SK-N-MC (cell line): ENCODE measurements around the gene FAM53B.

Source experiments
- DNase-seq: peaks from one replicate; pipeline ENCODE4 v3.0.0-alpha.2; 2011; ENCODE audit warnings: low read depth, low spot score
- H3K27ac ChIP-seq: fragments of 200-600 bp; sonication (generic); 2 replicates; pipeline ENCODE4 v1.5.1; 2016; ENCODE audit warnings: mixed run types
- H3K36me3 ChIP-seq: fragments of 200-600 bp; sonication (generic); 2 replicates; pipeline ENCODE4 v1.6.1; 2017; ENCODE audit warnings: antibody characterized with exemption, low read length, mixed read lengths; ENCODE audit not compliant: insufficient read depth
- H3K4me3 ChIP-seq: fragments of 200-600 bp; sonication (generic); 2 replicates; pipeline ENCODE4 v1.5.1; 2016
- H3K9ac ChIP-seq: fragments of 200-600 bp; sonication (generic); 2 replicates; pipeline ENCODE4 v1.8.0; 2017; ENCODE audit warnings: mixed run types, mixed read lengths; ENCODE audit not compliant: insufficient read length
- H3K9me3 ChIP-seq: fragments of 200-600 bp; sonication (generic); 2 replicates; pipeline ENCODE4 v1.6.1; 2017; ENCODE audit warnings: low read depth, mild to moderate bottlenecking, antibody characterized with exemption, low read length, moderate library complexity, mixed read lengths
- EZH2 ChIP-seq: fragments of 200-600 bp; sonication (generic); IDR thresholded peaks from one replicate; pipeline ENCODE4 v1.6.1; 2017; ENCODE audit warnings: antibody characterized with exemption
- FOXP2 ChIP-seq: optimal IDR thresholded peaks from 2 replicates; pipeline ENCODE3; 2011; ENCODE audit warnings: mild to moderate bottlenecking, moderate library complexity; ENCODE audit not compliant: insufficient read depth; ENCODE audit errors: extremely low read length, control extremely low read depth
- POLR2AphosphoS5 ChIP-seq: IDR thresholded peaks from 2 replicates; pipeline ENCODE4 v1.6.1; 2012; ENCODE audit warnings: mild to moderate bottlenecking, low read depth, low read length, borderline replicate concordance

FAM53B gene

DNA sequence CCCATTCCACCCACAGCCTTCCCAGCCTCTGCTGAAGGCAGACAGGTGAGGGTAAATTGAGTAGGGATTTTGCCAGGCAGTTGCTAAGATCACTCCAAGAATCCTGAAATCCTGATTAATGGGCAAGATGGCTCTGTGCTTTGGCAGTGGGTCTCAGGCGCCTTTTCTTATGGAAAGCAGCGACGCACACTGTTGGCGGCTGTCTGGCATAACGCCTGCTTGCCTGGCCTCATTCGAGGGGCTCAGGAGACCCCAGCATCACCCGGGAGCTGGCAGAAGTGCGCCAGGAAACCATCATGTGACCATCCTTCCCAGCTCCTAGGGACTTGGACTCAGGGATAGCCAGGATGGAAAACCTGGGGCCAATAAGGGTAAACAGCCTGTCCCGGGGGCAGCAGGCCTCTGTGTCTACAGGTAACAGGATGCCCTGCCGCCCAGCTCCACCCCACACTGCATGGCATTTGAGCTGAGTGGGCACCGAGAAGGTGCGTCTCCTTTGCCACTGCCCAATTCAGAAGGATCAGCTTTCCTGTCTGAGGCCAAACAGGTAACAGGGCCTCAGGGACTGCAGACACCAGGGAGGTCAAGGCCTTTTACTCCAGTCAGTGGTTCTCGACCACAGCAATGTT is 98.6 kb downstream of the FAM53B start:
- H3K9me3 ChIP-seq = no peaks in the 10 kb centered on the region
- H3K27ac ChIP-seq = no peak overlapping the region
- H3K36me3 ChIP-seq = no peaks in the 10 kb centered on the region
- TF ChIP-seq FOXP2 (no peak), EZH2 (no peak), POLR2AphosphoS5 (no peak)
- no peak for DNase-seq
- H3K4me3 ChIP-seq = no peak overlapping the region
- H3K9ac ChIP-seq = no peak overlapping the region

DNA sequence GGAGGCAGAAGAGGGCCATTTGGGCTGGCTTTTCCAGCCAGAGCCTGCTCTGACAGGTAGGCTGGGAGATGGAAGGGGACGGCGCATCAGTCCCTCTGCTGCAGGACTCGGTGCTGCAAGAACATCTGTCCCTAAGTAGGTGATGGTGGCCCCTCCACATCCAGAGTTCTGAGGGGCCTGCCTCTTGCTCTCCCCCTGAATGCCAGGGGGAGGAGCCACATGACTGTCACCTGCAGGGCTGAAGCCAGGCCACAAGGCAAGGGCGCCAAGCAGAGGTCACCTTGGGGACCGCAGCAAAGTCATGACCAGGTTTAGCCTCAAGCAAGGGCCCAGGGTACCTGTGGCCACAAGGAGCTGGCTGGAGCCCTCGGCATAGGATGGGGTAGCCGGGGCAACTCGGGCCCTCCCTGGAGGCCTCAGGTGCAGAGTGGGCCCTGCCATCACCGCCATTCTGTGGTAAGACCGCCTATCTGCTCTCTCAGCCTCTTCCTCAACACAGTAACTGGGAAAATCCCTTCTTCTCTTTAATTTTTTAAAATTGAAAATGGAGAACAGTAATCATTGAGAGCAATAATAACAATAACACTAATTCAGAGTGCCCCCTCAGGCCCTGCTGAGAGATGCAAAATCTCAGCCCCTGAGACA is 99.3 kb downstream of the FAM53B start:
- Histone ChIP-seq H3K36me3 (no peaks in the 10 kb centered on the region), H3K27ac (no peak overlapping the region), H3K9ac (no peak overlapping the region), H3K9me3 (no peaks in the 10 kb centered on the region), H3K4me3 (no peak overlapping the region)
- TF ChIP-seq EZH2 = no peak
- TF ChIP-seq POLR2AphosphoS5 = no peak
- no peak for TF ChIP-seq FOXP2
- DNase-seq = no peak

DNA sequence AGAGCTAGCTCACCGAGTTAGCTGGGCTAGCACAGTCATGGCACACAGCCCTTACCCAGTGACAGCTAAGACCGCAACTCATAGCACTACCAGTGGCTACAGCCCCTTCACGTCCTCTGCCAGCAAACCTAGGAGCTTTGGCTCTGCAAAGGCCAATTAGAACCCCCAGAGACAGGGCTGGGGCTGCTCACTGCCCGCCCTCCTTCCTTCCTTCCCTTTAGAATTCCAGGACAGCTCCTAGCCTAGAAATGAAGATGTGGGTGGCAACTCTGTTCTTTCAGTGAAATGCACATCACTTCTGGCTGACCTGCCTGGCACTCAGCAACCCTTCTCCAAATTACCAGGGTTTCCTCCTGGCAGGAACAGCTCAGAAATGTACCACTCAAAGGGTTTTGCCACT is 99.9 kb downstream of the FAM53B start:
- DNase-seq = no peak
- no peaks in the 10 kb centered on the region for H3K9me3 ChIP-seq
- no peak overlapping the region for H3K9ac ChIP-seq
- H3K27ac ChIP-seq = no peak overlapping the region
- TF ChIP-seq FOXP2 (no peak), POLR2AphosphoS5 (no peak), EZH2 (no peak)
- no peaks in the 10 kb centered on the region for H3K36me3 ChIP-seq
- no peak overlapping the region for H3K4me3 ChIP-seq

DNA sequence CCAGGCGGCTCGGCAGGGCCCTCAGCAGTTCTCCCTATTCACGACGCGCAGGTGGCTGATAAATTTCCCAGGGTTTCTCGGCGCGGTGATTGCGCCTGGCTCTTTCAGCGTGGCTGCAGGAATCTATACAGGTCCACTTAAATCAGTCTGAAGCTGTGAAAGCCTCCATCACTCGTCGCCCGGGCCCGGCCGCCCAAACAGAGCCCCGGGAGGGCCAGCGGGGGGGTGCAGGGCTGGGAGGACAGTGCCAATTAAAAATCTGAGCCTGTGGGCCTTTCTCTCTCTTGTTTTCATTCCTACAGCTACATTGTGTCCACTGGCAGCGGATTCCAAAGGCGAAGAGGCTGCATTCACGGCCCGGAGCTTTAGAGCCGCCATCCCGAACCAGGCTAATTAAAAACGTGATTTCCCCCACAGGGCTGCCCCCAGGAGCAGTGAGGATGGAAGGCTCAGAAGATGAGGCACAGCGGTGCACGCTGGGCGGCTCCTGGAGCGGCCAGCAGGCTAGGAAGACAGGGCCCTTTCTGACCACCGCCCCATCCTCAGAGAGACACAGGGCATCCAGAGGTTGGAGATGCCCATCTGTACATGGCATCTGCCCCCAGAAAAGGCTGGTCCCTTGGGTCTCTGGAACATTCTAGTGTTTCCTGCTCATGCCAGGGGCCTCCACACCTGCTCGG is 100.7 kb downstream of the FAM53B start:
- Histone ChIP-seq H3K36me3 (no peaks in the 10 kb centered on the region), H3K9ac (no peak overlapping the region), H3K27ac (no peak overlapping the region), H3K9me3 (no peaks in the 10 kb centered on the region), H3K4me3 (no peak overlapping the region)
- TF ChIP-seq EZH2 (no peak), FOXP2 (no peak), POLR2AphosphoS5 (no peak)
- DNase-seq = no peak

DNA sequence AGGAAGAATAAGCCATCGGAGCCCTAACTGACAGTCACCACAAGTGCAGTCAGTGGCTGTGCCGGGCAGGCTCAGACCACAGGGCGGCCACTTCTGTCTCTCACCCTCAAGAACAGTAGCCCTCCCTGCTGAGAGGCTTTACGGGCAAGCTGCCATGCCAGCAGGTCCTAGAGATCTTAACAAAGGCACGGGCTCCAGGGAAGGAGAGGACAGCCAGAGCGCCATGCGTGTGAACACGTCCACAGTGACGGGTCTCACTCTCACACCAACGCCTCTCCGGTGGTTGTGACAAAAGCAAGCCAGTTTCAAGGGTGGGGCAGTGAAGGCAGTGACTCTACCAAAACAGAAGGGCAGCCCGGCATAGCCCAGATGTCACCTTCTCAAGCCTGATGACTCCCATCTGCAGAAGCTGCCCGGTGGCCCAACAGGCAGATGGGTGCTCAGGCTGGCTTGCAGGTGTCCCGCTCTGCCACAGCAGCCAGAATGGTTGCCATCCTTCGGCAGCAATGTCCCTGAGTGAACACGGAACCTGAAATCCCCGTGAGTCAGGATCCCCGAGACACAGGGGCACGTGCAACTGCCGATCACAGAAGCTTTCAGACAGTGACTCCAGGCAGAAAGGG is 102.0 kb downstream of the FAM53B start:
- no peak for DNase-seq
- Histone ChIP-seq H3K36me3 (no peaks in the 10 kb centered on the region), H3K9ac (no peak overlapping the region), H3K4me3 (no peak overlapping the region), H3K27ac (no peak overlapping the region), H3K9me3 (no peaks in the 10 kb centered on the region)
- TF ChIP-seq EZH2 (no peak), FOXP2 (no peak), POLR2AphosphoS5 (no peak)

DNA sequence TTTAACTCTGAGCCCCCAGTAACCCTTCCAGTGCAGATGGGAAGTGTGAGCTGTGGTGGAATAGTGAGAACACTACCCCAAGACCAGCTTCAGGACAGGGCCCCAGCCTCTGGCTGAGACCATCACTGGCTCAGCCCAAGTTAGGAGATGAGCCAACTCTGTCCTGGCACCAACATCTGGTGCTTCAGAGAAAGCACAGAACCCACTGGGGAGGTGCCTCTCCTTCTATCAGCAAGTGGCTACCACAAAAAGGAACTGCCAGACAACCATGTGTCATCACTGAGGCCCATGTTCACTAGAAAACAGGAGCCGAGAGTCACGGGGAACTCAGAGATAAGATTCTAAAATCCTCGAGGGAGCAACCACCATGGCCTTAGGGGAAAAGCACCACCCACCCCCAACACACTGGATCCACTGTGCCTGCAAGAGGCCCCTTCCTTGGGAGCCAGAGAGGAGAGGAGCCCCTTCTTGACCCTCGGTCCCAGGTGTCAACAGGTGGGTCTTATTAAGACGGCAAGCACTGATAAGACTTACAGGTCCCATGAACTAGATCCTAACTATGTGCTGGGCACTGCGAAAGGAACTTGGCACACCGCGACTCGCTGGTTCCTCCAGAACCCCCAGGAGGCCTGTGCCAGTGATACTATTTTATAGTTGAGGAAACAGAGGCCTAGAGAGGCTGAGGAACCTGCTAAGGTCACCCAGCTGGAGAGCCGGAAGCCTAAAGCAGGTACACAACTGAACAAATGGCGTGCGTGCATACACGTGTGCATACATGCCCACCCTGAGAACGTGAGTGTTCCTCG is 102.7 kb downstream of the FAM53B start:
- no peak overlapping the region for H3K27ac ChIP-seq
- TF ChIP-seq EZH2 (no peak), POLR2AphosphoS5 (no peak), FOXP2 (no peak)
- no peak overlapping the region for H3K9ac ChIP-seq
- no peaks in the 10 kb centered on the region for H3K9me3 ChIP-seq
- no peak overlapping the region for H3K4me3 ChIP-seq
- no peak for DNase-seq
- H3K36me3 ChIP-seq = no peaks in the 10 kb centered on the region

DNA sequence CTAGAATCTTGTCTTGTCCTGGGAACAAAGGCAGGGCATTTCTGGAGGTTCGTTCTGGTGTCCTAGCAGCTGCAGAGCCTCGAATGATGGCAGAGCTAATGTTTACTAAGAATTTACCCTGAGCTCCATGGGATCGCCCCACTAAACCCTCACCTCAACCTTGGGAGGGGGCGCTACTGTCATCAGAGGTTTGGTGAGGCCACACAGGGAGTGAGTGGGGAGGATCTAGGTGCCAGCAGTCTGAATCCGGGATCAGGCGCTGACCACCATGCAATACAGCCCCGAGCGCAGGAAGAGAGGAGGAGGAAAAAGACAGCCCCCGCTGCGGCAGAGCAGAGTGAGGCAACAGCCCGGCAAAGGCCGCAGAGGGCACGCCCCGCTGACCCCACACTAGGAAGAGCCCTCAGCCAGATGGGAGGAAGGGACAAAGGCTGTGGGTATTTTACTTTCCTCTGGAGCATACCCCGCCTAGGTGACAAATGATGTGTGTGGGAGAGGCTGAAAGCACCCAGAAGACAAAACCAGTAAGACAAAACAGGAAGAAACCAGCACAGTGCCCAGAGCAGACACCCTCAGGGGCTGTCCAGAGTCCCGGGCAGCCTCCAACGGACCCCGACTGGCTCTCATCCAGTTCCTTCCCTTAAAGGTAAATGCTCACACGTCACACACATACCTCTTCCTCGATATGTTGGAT is 103.5 kb downstream of the FAM53B start:
- Histone ChIP-seq H3K9me3 (no peaks in the 10 kb centered on the region), H3K9ac (no peak overlapping the region), H3K4me3 (no peak overlapping the region), H3K27ac (no peak overlapping the region), H3K36me3 (no peaks in the 10 kb centered on the region)
- no peak for DNase-seq
- TF ChIP-seq EZH2 (no peak), FOXP2 (no peak), POLR2AphosphoS5 (no peak)

DNA sequence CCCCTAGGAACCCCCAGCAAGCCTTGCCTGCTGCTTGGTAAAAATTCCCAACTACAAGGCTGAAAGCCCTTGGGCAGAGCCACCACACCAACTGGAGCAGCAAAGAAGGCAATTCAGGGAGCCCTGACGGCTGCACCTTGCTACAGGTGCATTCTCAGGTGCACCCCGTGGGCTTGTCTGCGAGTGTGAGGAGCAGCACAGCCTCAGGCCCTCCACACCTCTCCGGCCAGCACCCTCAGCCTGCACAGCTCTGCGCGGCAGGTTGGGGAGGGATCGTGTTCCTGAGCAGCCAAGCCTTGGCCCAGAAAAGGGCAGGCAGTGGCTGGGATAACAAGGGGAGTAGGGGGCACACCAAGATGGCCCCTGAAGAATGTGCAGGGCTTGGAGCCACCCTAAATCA is 104.1 kb downstream of the FAM53B start:
- H3K36me3 ChIP-seq = no peaks in the 10 kb centered on the region
- no peak overlapping the region for H3K4me3 ChIP-seq
- no peaks in the 10 kb centered on the region for H3K9me3 ChIP-seq
- TF ChIP-seq EZH2 = no peak
- TF ChIP-seq POLR2AphosphoS5 = no peak
- no peak for TF ChIP-seq FOXP2
- H3K27ac ChIP-seq = no peak overlapping the region
- DNase-seq = no peak
- H3K9ac ChIP-seq = no peak overlapping the region
